GM23338 (cell line): Measurements from ENCODE around the gene IL12A. TPM values are rescaled to one million over a fixed set of nuclear protein-coding genes. Genes with fewer than 3 reads are reported as not detected.

Experiments
- ATAC-seq: fragments of 200-7000 bp; cut with Tn5 transposase; 3 replicates; pipeline ENCODE4 v1.9.1; 2020
- DNase-seq: peaks from one replicate; pipeline ENCODE4 v3.0.0-alpha.2; 2015; ENCODE audit warnings: low spot score
- H2AFZ ChIP-seq: fragments of 200-600 bp; sonication (generic); 2 replicates; pipeline ENCODE4 v1.8.0; 2016; ENCODE audit warnings: antibody characterized with exemption, mild to moderate bottlenecking, moderate library complexity
- H3F3A ChIP-seq: fragments of 200-600 bp; sonication (generic); replicated peaks from 2 replicates; pipeline ENCODE4 v1.8.0; 2017; ENCODE audit warnings: antibody characterized with exemption, mixed run types, low read depth
- H3K27ac ChIP-seq: fragments of 200-600 bp; sonication (generic); 2 replicates; pipeline ENCODE4 v1.6.1; 2016; ENCODE audit warnings: low read depth
- H3K27me3 ChIP-seq: fragments of 200-600 bp; sonication (generic); 2 replicates; pipeline ENCODE4 v1.8.0; 2016; ENCODE audit warnings: mild to moderate bottlenecking, mixed run types, moderate library complexity; ENCODE audit not compliant: insufficient read depth
- H3K36me3 ChIP-seq: fragments of 200-600 bp; sonication (generic); 2 replicates; pipeline ENCODE4 v1.8.0; 2016; ENCODE audit warnings: mild to moderate bottlenecking; ENCODE audit not compliant: insufficient read depth
- H3K4me1 ChIP-seq: fragments of 200-600 bp; sonication (generic); 2 replicates; pipeline ENCODE4 v1.8.0; 2016; ENCODE audit warnings: mild to moderate bottlenecking, moderate library complexity; ENCODE audit not compliant: insufficient read depth
- H3K4me2 ChIP-seq: fragments of 200-600 bp; sonication (generic); 2 replicates; pipeline ENCODE4 v1.7.1; 2017; ENCODE audit warnings: mixed run types
- H3K4me3 ChIP-seq: fragments of 200-600 bp; sonication (generic); 2 replicates; pipeline ENCODE4 v1.6.1; 2016; ENCODE audit warnings: mixed run types
- H3K79me2 ChIP-seq: fragments of 200-600 bp; sonication (generic); replicated peaks from 2 replicates; pipeline ENCODE4 v1.8.0; 2017; ENCODE audit warnings: mild to moderate bottlenecking; ENCODE audit not compliant: insufficient read depth
- H3K9me2 ChIP-seq: fragments of 200-600 bp; sonication (generic); 2 replicates; pipeline ENCODE4 v1.8.0; 2017; ENCODE audit not compliant: insufficient read depth
- H4K20me1 ChIP-seq: fragments of 200-600 bp; sonication (generic); replicated peaks from 2 replicates; pipeline ENCODE4 v1.8.0; 2017; ENCODE audit warnings: mild to moderate bottlenecking; ENCODE audit not compliant: insufficient read depth
- H3K27ac Mint-ChIP-seq: 2 replicates; pipeline ENCODE4 v1.8.0; 2020; ENCODE audit warnings: inconsistent platforms, mild to moderate bottlenecking, moderate library complexity, mixed read lengths
- H3K27me3 Mint-ChIP-seq: 3 replicates; pipeline ENCODE4 v1.8.0; 2022; ENCODE audit warnings: low read depth, mild to moderate bottlenecking, moderate library complexity, mixed read lengths, inconsistent platforms; ENCODE audit not compliant: insufficient read depth, poor library complexity
- H3K36me3 Mint-ChIP-seq: 3 replicates; pipeline ENCODE4 v1.8.0; 2021; ENCODE audit warnings: low read depth, mild to moderate bottlenecking, inconsistent platforms, moderate library complexity, mixed read lengths
- H3K4me1 Mint-ChIP-seq: 3 replicates; pipeline ENCODE4 v1.8.0; 2020; ENCODE audit warnings: mild to moderate bottlenecking, inconsistent platforms, mixed read lengths
- H3K4me3 Mint-ChIP-seq: 3 replicates; pipeline ENCODE4 v1.8.0; 2021; ENCODE audit warnings: moderate library complexity, mild to moderate bottlenecking, inconsistent platforms, mixed read lengths
- H3K9me3 Mint-ChIP-seq: 3 replicates; pipeline ENCODE4 v1.8.0; 2020; ENCODE audit warnings: moderate library complexity, mild to moderate bottlenecking, inconsistent platforms, mixed read lengths
- CREB1 ChIP-seq: fragments of 250-450 bp; sonication (Bioruptor Pico); IDR thresholded peaks from 2 replicates; pipeline ENCODE4 v1.5.0; 2020; ENCODE audit warnings: low read depth, mild to moderate bottlenecking, moderate library complexity
- ETS1 ChIP-seq: IDR thresholded peaks from 2 replicates; pipeline ENCODE4 v1.6.1; 2016; ENCODE audit warnings: antibody characterized with exemption
- EZH2 ChIP-seq: fragments of 200-600 bp; sonication (generic); IDR thresholded peaks from one replicate; pipeline ENCODE4 v1.8.0; 2017; ENCODE audit warnings: antibody characterized with exemption, mild to moderate bottlenecking, low read depth; ENCODE audit not compliant: unreplicated experiment
- EZH2phosphoT487 ChIP-seq: fragments of 200-600 bp; sonication (generic); IDR thresholded peaks from one replicate; pipeline ENCODE4 v1.8.1; 2018; ENCODE audit warnings: antibody characterized with exemption; ENCODE audit not compliant: unreplicated experiment
- NANOG ChIP-seq: IDR thresholded peaks from 2 replicates; pipeline ENCODE4 v1.6.1; 2016; ENCODE audit warnings: antibody characterized with exemption, borderline replicate concordance
- POLR2AphosphoS5 ChIP-seq: IDR thresholded peaks from 2 replicates; pipeline ENCODE4 v1.6.1; 2016; ENCODE audit warnings: antibody characterized with exemption, low read depth
- STAT1 ChIP-seq: IDR thresholded peaks from one replicate; pipeline ENCODE4 v1.6.1; 2016; ENCODE audit warnings: antibody characterized with exemption; ENCODE audit not compliant: unreplicated experiment
- ZNF114 ChIP-seq: fragments of 250-450 bp; sonication (Bioruptor Pico); IDR thresholded peaks from 2 replicates; pipeline ENCODE4 v1.5.0; 2020; ENCODE audit warnings: mild to moderate bottlenecking, moderate library complexity
- ZNF331 ChIP-seq: fragments of 250-450 bp; sonication (Bioruptor Pico); IDR thresholded peaks from 2 replicates; pipeline ENCODE4 v1.5.0; 2020; ENCODE audit warnings: low read depth, mild to moderate bottlenecking, moderate library complexity
- ZNF462 ChIP-seq: fragments of 250-450 bp; sonication (Bioruptor Pico); IDR thresholded peaks from 2 replicates; pipeline ENCODE4 v1.5.0; 2020; ENCODE audit warnings: mild to moderate bottlenecking, moderate library complexity
- polyA plus RNA-seq: library from polyadenylated mRNA; unstranded; fragments of >200 nt; fragmentation: Nextera tagmentation; extraction: Ambion mirVana; gene quantifications from 2 replicates; pipeline ENCODE4 v1.2.1, GENCODE V29; 2016
- total RNA-seq: library from RNA; depleted of rRNA; stranded (reverse); fragments of >200 nt; shearing (Covaris generic); gene quantifications from 2 replicates; pipeline ENCODE4 v1.2.3, GENCODE V29; 2014

IL12A gene
- total and polyA plus RNA-seq, 2 experiments from 2014 or later = 0.69 to 1.3 TPM

GRCh38 chr3:159945930-159946329 is 42.7 kb upstream of the IL12A start (continued):
- no peak for TF ChIP-seq ZNF462

- Histone ChIP-seq H3K4me1 (no peaks in the 10 kb centered on the region), H3K9me2 (no peaks in the 10 kb centered on the region), H3K4me3 (no peak overlapping the region), H3K27ac (no peak overlapping the region), H3F3A (no peaks in the 10 kb centered on the region), H3K27me3 (no peaks in the 10 kb centered on the region), H3K79me2 (no peaks in the 10 kb centered on the region), H4K20me1 (no peaks in the 10 kb centered on the region), H2AFZ (no peak overlapping the region), H3K4me2 (no peak overlapping the region), H3K36me3 (no peaks in the 10 kb centered on the region)
- Mint-ChIP-seq H3K4me1 (no peaks in the 10 kb centered on the region), H3K4me3 (no peak overlapping the region), H3K27me3 (peaks cover 8% of the 10 kb centered on the region), H3K36me3 (no peaks in the 10 kb centered on the region), H3K9me3 (no peaks in the 10 kb centered on the region), H3K27ac (no peak overlapping the region)
- DNase-seq (no peak), ATAC-seq (no peak)
- TF ChIP-seq ETS1 (no peak), POLR2AphosphoS5 (no peak), ZNF462 (no peak), CREB1 (CRISPR knock-in tag) (no peak), EZH2 (no peak), STAT1 (no peak), ZNF331 (no peak), ZNF114 (CRISPR knock-in tag) (no peak), NANOG (no peak), EZH2phosphoT487 (no peak)
Observed at GRCh38 chr3:159947220-159947619, 41.4 kb upstream of the IL12A start.
